NT2/D1 (cell line): Measurements from ENCODE around the gene APOA4.

Source experiments
- SUZ12 ChIP-seq: IDR thresholded peaks from 2 replicates; pipeline ENCODE4 v1.6.1; 2011; ENCODE audit not compliant: insufficient read length, insufficient read depth; ENCODE audit errors: extremely low read depth
- ZNF274 ChIP-seq: IDR thresholded peaks from 2 replicates; pipeline ENCODE4 v1.6.1; 2011; ENCODE audit warnings: mild to moderate bottlenecking, low read depth, low read length

DNA sequence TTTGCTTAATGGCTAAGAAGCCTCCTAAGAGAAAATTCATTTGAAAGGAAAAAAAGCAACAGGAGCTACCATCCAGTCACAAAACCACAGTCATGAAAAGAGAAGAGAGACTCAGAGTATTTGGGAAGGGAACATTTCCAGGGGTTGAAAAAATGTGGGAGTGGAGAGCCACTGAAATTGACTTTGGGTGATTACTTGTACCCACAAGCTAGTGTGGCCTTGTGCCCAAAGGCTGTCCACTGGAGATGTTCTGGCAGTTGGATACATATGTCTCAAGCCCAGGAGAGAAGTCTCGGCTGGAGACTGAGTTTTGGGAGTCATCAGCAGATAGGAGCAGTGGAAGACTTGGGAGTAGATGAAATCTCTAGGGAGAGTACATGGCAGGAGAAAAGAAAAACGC lies 28.3 kb downstream of the APOA4 start:
- TF ChIP-seq SUZ12 (no peak), ZNF274 (no peak)
